H1 (cell line): ENCODE results near the gene ARHGAP5. TPM values are rescaled to one million over a fixed set of nuclear protein-coding genes. Genes with fewer than 3 reads are reported as not detected.

Experiments
- ATF3 ChIP-seq: IDR thresholded peaks from 2 replicates; pipeline ENCODE4 v1.6.1; 2011; ENCODE audit warnings: low read depth, mild to moderate bottlenecking, low read length; ENCODE audit not compliant: insufficient read depth
- BACH1 ChIP-seq: IDR thresholded peaks from 2 replicates; pipeline ENCODE4 v1.6.1; 2012; ENCODE audit warnings: low read length, improper control_type of control experiment
- CBX5 ChIP-seq: fragments of 300-800, 300-1000 bp; sonication (generic); IDR thresholded peaks from 2 replicates; pipeline ENCODE4 v1.7.1; 2016; ENCODE audit warnings: antibody characterized with exemption, low read length, low read depth
- CHD1 ChIP-seq: IDR thresholded peaks from 2 replicates; pipeline ENCODE4 v1.6.1; 2012; ENCODE audit warnings: low read depth, low read length, improper control_type of control experiment
- CREB1 ChIP-seq: IDR thresholded peaks from 2 replicates; pipeline ENCODE4 v1.6.1; 2012; ENCODE audit warnings: inconsistent platforms
- CTBP2 ChIP-seq: IDR thresholded peaks from 2 replicates; pipeline ENCODE4 v1.7.0; 2011; ENCODE audit warnings: borderline replicate concordance, mild to moderate bottlenecking, moderate library complexity, mixed read lengths, low read length; ENCODE audit not compliant: insufficient read depth, insufficient read length
- GABPA ChIP-seq: IDR thresholded peaks from 2 replicates; pipeline ENCODE4 v1.6.1; 2011; ENCODE audit warnings: mild to moderate bottlenecking, low read length, moderate library complexity, borderline replicate concordance; ENCODE audit not compliant: insufficient read depth
- GTF2F1 ChIP-seq: IDR thresholded peaks from 2 replicates; pipeline ENCODE4 v1.6.1; 2012; ENCODE audit warnings: low read depth, low read length, improper control_type of control experiment, borderline replicate concordance
- HDAC2 ChIP-seq, 2 experiments: fragments of 300-600 bp in 1 of 2; sonication (generic) in 1 of 2; IDR thresholded peaks; 2 replicates each; pipeline ENCODE4 v1.6.1; 2011 to 2012; ENCODE audit warnings: low read depth in 2 of 2, low read length in 2 of 2, mild to moderate bottlenecking in 2 of 2, moderate library complexity in 2 of 2, borderline replicate concordance in 1 of 2, inconsistent platforms in 1 of 2
- JUN ChIP-seq: IDR thresholded peaks from 2 replicates; pipeline ENCODE4 v1.6.1; 2011; ENCODE audit warnings: low read depth, mild to moderate bottlenecking, improper control_type of control experiment, low read length
- KDM1A ChIP-seq: fragments of 200-600, 300-600 bp; sonication (generic); IDR thresholded peaks from 2 replicates; pipeline ENCODE4 v1.7.1; 2016; ENCODE audit warnings: mild to moderate bottlenecking, low read length, borderline replicate concordance
- MAX ChIP-seq: IDR thresholded peaks from 2 replicates; pipeline ENCODE4 v1.6.1; 2012; ENCODE audit warnings: inconsistent platforms
- NRF1 ChIP-seq: IDR thresholded peaks from 2 replicates; pipeline ENCODE4 v1.6.1; 2011; ENCODE audit warnings: mild to moderate bottlenecking, low read depth, low read length, improper control_type of control experiment
- PHF8 ChIP-seq: fragments of 200-600 bp; sonication (generic); conservative IDR thresholded peaks from 2 replicates; pipeline ENCODE4 v1.7.1; 2012; ENCODE audit warnings: low read depth, mild to moderate bottlenecking, inconsistent platforms, low read length, moderate library complexity
- POU5F1 ChIP-seq: IDR thresholded peaks from 2 replicates; pipeline ENCODE4 v1.6.1; 2011; ENCODE audit warnings: low read depth, mild to moderate bottlenecking, low read length, moderate library complexity
- RBBP5 ChIP-seq: IDR thresholded peaks from 2 replicates; pipeline ENCODE4 v1.7.1; 2012; ENCODE audit warnings: low read depth, mild to moderate bottlenecking, inconsistent platforms, low read length, moderate library complexity, borderline replicate concordance
- RFX5 ChIP-seq: IDR thresholded peaks from 2 replicates; pipeline ENCODE4 v1.6.1; 2011; ENCODE audit warnings: low read depth, low read length, improper control_type of control experiment, borderline replicate concordance
- RNF2 ChIP-seq: fragments of 200-900, 300-1000 bp; sonication (generic); IDR thresholded peaks from 2 replicates; pipeline ENCODE4 v1.7.1; 2016; ENCODE audit warnings: borderline replicate concordance, low read depth, mild to moderate bottlenecking, antibody characterized with exemption, low read length; ENCODE audit not compliant: poor library complexity, severe bottlenecking; ENCODE audit errors: missing control alignments
- RXRA ChIP-seq: IDR thresholded peaks from 2 replicates; pipeline ENCODE4 v1.6.1; 2011; ENCODE audit warnings: low read depth, mild to moderate bottlenecking, low read length, moderate library complexity; ENCODE audit not compliant: insufficient read depth
- SIRT6 ChIP-seq: IDR thresholded peaks from one replicate; pipeline ENCODE4 v1.7.1; 2012; ENCODE audit warnings: low read length, inconsistent platforms
- SP4 ChIP-seq: IDR thresholded peaks from 2 replicates; pipeline ENCODE4 v1.6.1; 2012; ENCODE audit warnings: low read length, inconsistent platforms
- TAF1 ChIP-seq: IDR thresholded peaks from 2 replicates; pipeline ENCODE4 v1.6.1; 2011; ENCODE audit warnings: mild to moderate bottlenecking, low read depth, low read length
- TAF7 ChIP-seq: optimal IDR thresholded peaks from 2 replicates; pipeline ENCODE3; 2011; ENCODE audit warnings: low read depth, mild to moderate bottlenecking, inconsistent platforms, low read length, moderate library complexity, borderline replicate concordance
- polyA plus RNA-seq, 7 experiments: library from polyadenylated mRNA; depleted of rRNA in 3 of 7; stranded (reverse) in 5 of 7; unstranded in 2 of 7; fragments of >200 nt in 5 of 7; fragments of 200-250 nt in 2 of 7; gene quantifications; 1 replicate in 5 of 7; 2 replicates in 1 of 7; 4 replicates in 1 of 7; pipeline versions ENCODE4 v1.2.1 to v1.2.3, GENCODE V29; 2011 to 2013; ENCODE audit warnings: missing spikeins in 2 of 7, mixed read lengths in 2 of 7
- total RNA-seq: library from RNA; stranded (reverse); fragmentation: NEBNext Ultra II Directional; extraction: Animal tissue kit (Norgen Biotek cat#: 25700); gene quantifications from 2 replicates; pipeline ENCODE4 v1.2.1, GENCODE V29; 2021

ARHGAP5 gene
- total and polyA plus RNA-seq, 2 of the 8 experiments (the other 6 are each of a cell fraction or from before 2014, with no cell fraction given) = 7.8 to 77.3 TPM

- TF ChIP-seq SP4 = no peak
- TF ChIP-seq MAX = peak; percentile 43
- TF ChIP-seq HDAC2 (IDR thresholded peaks at IDR 0.05; ENCODE audit: borderline replicate concordance in 1 of 2, low read depth in 2 of 2, low read length in 2 of 2) = peak; percentile 10 to 63; a peak in 1 of 4 replicates
- TF ChIP-seq NRF1 = no peak
- TF ChIP-seq BACH1 = peak; percentile 52
- TF ChIP-seq TAF7 = peak; percentile 67
- no peak for TF ChIP-seq GTF2F1
- no peak for TF ChIP-seq RFX5
- no peak for TF ChIP-seq RXRA
- TF ChIP-seq CTBP2 = no peak
- TF ChIP-seq CHD1 = no peak
- TF ChIP-seq RBBP5 = peak; percentile 82
- no peak for TF ChIP-seq RNF2
- TF ChIP-seq POU5F1 = no peak
- TF ChIP-seq KDM1A = peak; percentile 57; the same call in 1 of the 2 replicates
- no peak for TF ChIP-seq SIRT6
- no peak for TF ChIP-seq CREB1
- TF ChIP-seq JUN = no peak
- TF ChIP-seq TAF1 = peak; percentile 63
- no peak for TF ChIP-seq CBX5
- no peak for TF ChIP-seq GABPA
- peak; percentile 53 for TF ChIP-seq PHF8
- no peak for TF ChIP-seq ATF3
Observed at GRCh38 chr14:32076278-32077080, 625 bp upstream of the ARHGAP5 start (continued).
